HG03095 (cell line): Measurements from ENCODE around the gene NAPA.

Source experiments
- ATAC-seq: cut with Tn5 transposase; IDR thresholded peaks from one replicate; pipeline ENCODE4 v1.9.1; 2021; ENCODE audit warnings: moderate library complexity; ENCODE audit not compliant: unreplicated experiment

NAPA gene

DNA sequence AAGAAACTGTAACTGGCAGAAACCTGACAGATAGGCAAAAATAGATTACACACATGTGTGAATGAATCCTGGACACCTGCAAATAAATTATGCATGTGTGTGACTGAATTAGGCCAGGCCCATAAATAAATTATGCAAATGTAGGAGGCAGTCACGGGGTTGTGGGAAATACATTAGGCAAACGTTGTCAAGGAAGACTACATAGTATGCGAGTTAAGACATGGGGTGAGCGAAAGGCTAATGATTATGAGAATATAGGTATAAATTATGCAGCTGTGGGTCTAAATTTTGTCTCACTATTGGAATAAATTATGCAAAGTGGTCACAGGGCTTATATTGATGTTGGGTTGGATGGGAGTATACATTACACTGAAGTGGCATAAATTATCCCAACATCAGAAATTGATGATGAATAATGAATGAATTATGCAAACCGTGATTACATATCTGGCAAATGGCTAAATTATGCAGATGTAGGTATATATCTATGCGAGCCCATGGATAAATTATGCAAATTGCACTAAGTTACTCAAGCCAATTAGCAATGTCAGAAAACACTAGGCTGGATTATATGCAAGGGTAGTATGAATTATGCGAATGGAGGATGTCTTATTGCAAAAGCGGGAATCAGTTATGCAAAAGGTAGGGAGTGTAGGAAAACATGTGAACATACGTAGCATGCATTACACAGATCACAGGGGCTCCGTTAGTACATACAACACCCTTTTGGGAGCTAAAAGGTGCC lies 50.0 kb downstream of the NAPA start:
- ATAC-seq, result no peak

DNA sequence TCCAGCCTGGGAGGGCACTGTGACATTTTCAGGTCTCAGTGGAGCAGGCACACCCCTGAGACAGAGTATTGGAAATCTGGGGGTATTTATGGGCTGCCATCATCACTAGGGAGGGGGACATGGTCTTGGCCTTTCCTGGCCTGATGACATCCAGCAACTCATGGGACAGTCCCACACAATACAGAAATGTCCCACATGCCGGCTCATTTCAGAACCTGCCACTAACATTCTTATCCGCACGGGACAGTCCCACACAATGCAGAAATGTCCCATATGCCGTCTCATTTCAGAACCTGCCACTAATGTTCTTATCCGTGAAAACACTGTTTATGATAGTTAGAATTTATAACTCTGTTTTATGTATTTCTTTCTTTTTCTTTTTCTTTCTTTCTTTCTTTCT lies 53.0 kb downstream of the NAPA start:
- ATAC-seq, result no peak

DNA sequence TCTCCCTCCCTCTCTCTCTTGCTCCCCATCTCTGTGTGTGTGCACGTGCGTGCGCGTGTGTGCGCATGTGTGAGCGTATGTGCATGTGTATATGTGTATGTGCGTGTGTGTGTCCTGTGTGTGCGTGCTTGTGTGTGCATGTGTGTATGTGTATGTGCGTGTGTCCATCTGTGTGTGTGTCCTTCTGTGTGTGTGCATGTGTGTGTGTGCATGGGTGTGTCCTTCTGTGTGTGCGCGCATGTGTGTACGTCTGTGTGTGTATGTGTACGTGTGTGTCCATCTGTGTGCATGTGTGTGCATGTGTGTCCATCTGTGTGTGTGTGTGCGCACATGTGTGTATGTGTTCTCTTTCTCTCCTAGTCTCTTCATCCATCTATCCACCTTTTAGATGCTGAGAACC lies 55.4 kb downstream of the NAPA start:
- ATAC-seq, result no peak

DNA sequence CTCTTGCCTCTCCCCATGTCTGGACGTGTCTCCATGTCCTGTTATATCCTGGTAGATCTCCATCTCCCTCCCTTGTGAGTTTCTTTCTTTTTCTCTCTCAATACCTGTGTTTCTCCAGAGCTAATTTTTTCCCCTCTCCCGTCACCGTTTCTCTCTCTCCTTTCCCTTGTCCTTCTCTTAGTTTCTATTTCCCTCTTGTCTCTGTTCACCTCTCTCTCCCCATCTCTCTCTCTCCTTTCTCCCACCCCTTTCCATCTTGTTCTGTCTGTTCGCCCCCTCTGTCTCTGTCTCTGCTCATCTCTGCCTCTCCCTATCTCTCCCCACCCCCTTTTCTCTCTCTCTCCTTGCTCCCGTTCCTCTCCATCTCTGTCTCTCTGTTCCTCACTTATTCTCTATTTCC lies 56.2 kb downstream of the NAPA start:
- no peak for ATAC-seq

DNA sequence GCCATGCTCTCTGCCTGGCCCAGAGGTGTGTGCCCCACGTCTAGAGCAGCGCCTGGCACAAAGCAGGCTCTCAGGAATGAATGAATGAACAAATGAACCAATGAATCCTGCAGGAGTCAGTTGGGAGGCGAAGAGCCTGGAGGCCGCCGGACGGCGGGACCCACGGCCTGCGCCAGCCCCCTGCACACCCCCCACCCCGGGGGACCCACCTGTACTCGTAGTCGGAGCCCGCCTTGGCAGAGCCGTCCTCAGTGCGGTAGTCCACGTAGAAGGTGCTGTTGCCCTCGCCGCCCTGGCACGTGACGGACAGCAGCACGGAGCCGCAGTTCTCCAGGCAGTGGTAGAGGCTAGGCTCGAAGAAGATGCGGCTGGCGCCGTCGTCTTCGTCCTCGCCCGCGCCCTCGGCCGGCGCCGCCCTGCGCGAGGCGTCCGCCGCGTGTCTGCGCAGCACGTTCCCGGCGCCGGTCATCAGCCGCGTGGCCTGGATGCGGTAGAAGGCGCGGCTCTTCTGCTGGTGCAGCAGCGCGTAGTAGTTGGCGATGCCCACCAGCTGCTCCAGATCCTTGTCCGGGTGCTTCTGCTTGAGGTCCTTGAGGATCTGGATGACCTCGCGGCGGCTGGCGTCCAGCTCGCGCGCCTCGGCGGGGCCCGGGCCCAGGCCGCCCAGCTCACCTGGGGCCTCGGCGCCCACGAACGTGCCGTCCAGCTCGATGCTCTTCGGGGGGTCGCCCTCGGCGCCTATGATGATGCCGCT lies 58.0 kb downstream of the NAPA start:
- no peak for ATAC-seq

DNA sequence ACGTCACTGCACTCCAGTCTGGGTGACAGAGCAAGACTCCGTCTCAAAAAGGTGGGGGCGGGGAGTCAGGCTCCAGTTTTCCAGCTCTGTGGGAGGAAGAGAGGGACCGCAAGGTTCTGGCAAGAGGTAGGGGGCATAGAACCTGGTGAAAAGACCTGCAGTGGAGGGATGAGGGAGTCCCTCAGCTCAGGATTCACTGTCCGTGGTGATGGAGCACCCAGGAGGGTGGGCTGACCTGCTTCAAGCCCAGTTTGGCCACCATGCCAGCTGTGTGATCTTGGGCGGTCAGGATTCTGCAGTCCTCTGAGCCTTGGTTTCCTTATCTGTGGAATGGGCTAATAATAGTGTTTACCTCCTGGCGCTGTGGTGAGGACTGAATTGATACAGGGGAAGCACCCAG lies 64.4 kb downstream of the NAPA start:
- no peak for ATAC-seq

DNA sequence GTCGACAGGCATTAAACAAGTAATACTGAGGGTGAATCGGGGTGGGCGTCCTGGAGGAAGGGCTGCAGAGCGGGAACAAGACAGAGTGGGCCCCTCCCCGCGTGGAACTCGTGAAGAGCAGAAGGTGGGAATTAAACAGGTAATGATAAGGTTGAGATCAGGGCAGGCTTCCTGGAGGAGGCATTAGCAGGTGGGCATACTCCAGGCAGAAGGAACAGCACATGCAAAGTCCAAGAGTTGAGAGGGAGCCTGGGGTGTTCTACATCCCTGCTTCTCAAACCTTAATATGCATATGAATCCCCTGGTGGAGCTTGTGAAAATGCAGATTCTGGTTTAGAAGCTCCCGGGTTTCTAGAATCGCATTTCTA lies 66.5 kb downstream of the NAPA start:
- ATAC-seq, result no peak

DNA sequence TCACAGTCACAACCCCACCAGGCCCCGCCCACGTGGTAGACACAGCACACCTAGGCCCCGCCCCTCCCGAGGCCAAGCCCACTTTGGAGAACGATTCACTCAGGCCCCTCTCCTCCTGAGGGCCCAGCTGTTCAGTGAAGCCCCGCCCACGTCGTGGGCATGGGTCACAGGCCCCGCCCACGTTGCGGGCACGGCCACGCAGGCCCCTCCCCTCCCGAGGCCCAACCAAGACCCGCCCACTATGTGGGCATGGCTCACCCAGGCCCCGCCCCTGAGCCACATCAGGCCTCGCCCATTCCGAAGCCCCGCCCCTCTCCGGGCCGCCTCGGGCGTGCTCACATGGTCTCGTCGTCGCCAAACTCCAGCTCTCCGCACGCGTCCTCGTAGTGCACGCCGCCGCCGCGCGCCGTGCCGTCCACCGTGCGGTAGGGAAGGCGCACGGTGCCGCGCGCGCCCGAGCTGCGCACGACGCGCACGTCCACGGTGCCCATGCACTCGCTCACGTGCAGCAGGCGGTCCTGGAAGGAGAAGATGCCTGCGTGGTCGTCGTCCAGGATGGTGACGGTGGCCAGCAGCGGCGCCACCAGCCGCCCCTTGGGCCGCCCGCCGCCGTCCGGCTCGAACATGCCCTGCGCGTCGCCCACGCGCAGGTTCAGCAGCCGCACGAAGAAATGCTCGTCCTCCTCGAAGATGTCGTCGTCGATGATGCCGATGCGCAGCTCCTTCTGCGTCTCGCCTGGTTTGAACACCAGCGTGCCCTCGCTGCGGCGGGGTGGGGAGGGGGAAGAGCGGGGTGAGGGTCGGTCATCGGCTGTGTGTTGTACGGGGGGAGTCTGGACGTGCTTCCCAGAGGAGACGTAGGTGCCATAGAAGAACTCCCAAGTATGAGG lies 67.1 kb downstream of the NAPA start:
- ATAC-seq, result no peak

DNA sequence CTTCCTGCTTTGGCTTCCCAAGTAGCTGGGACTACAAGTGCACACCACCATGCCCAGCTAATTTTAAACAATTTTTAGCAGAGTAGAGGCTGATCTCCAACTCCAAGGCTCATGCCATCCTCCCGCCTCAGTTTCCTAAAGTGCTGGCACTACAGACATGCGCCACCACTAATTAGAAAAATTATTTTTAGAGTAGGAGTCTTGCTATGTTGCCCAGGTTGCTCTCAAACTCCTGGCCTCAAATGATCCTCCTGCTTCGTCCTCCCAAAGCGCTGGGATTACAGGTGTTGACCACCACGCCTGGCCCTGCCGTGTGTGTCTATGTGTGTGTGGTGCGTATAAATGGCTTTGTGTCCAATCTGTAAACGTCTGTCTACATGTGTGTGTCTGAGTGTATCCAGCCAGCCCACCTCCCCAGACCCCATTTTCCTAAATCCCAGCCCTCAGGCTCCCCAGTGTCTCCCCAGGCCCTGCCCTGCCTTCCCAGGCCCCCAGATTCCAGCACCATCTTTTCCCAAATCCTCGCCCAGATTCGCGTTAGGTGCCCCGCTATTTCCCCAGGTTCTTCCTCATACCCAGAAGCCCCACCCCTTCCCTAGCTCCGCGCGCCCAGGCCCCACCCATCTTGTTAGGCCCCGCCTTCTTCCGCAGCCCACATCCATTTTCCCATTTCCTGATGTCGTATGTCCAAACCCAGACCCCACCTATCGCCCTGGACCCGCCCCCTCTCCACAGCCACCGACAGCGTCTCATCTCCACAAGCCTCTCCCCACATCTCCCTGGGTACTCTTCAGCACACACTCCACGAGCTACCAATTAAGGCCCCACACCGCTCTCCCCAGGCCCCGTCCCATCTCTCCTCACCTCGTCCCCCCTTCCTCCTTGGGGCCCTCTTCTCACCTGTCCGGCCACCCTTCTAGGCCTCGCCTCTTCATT lies 68.1 kb downstream of the NAPA start:
- no peak for ATAC-seq

DNA sequence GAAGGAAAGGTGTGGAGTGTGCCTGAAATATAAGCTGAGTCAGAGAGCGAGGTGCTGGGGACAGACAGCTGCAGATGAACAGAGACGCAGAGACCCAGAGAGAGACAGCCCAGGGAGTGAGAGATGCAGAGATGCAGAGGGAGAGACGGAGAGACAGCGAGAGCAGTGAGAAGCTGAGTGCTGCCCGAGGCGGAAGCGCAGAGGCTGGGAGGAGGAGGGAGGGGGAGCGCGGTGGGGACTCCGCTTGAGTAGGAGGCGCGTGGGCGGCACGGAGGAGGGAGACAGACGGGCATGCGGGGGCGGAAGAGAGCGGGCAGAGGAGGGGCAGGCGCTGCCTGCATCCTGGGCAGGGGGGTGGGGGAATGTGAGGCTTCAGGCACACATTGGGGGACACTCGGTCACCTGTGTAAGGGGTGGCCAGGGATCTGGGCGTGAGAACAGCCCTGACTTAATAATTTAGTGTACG lies 68.9 kb downstream of the NAPA start:
- ATAC-seq, result no peak

DNA sequence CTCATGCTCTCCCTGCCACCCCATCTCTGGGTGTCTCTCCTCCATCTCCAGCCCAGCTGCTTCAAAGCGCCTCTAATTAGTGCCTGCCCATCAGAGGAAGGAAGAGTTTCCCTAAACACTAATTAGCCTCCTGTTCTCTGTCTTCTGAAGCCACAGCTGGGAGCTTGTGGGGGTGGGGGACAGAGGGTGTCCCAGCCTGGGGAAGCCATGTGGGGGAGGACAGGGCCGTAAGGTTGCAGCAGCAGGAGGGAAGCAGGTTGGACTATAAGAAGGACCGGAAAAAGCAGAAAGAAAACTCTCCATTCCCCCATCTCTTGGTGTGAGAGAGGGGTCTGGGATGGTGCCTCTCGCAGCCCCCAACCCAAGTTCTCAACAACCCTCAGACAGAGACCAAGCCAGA lies 69.3 kb downstream of the NAPA start:
- ATAC-seq, result no peak

DNA sequence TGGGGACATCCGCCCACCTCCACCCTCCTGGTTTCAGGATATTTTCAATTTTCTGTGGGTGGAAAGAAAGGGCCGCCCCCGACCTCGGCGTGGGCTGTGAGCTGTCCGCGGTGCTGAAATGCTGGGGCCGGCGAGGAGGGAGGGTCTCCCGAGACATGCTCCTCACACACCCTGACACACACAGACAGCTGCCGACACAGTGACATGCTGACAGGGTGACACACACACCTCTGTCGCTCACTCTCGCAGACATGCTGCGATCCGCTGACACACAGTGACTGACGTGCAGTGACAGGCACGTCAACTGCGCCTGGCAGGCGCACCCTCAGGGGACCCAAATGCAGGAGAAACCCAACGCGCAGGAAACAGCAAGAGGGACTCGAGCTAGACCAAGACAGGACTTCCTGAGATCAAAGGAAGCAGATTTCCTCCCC lies 70.5 kb downstream of the NAPA start:
- no peak for ATAC-seq

DNA sequence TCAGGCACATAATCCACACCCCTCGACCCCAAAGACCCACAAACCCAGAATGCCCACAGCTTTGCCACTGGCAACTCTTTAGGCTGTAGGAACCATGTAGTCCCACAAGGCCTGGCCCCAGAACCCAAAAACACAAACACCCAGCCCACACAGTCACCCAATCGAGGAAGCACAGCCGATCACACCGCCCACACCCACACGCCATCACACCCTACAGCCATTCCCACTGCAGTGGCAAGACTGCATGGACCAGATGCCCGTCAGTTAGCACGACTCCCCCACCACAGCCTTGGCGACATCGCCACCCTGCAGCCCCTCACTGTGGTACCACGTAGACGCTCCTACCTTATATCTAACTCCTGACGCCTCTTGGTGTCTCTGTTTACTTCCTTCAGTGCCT lies 71.5 kb downstream of the NAPA start:
- no peak for ATAC-seq

DNA sequence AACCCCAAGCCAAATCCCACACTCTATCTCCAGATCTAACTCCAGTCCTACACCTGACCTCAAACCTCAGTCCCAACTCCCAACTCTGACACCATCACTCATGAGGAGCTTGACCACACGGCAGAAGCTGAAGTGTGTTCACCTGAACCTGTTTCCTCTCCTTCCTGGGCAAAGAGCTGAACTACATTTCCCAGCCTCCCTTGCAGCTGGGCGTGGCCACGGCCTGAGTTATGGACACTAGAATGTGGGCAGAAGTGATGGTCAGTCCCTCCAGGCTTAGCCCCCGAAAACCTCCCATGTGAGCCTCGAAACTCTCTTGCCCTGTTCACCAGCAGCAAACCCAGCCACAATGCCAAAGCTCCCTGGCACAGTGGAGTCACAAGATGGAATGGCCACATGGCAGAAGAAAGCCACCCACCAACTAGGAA lies 76.1 kb downstream of the NAPA start:
- ATAC-seq, result no peak
